ENCODE results near the gene SCARB1. TPM values are rescaled to one million over a fixed set of nuclear protein-coding genes. Genes with fewer than 3 reads are reported as not detected.
"Not testable (repeated sequence)": the region's sequence is repeated elsewhere in the genome, so short reads cannot be mapped to it uniquely, and the experiment has no call there.

Gene SCARB1
- 10 to 100 TPM in 11 of 12 donors, not detected in 1; 16.7 to 66.4 (median 22.4) TPM for polyA plus RNA-seq (ENCODE audit: insufficient read length in 12 of 12)
- long read RNA-seq, donor 1, transcript SCARB1-201 (13 exons, 2,611 nt), result major isoform, 20 of 72 reads
- long read RNA-seq, donor 1, partial matches to known transcripts, result 46 of 72 reads
- long read RNA-seq, donor 1, other reads (novel, unspliced or antisense), result 0 of 72 reads
- long read RNA-seq, donor 2, partial matches to known transcripts, result 13 of 20 reads
- long read RNA-seq, donor 2, other reads (novel, unspliced or antisense), result 0 of 20 reads
- long read RNA-seq, donor 3, partial matches to known transcripts, result 0 of 4 reads
- long read RNA-seq, donor 3, other reads (novel, unspliced or antisense), result 0 of 4 reads
- long read RNA-seq, donor 4, partial matches to known transcripts, result 0 of 4 reads
- long read RNA-seq, donor 4, other reads (novel, unspliced or antisense), result 0 of 4 reads
- long read RNA-seq, donor 5, transcript SCARB1-202 (12 exons, 3,329 nt), result major isoform, 6 of 15 reads
- long read RNA-seq, donor 5, transcript SCARB1-201 (13 exons, 2,611 nt), result major isoform, 6 of 15 reads
- long read RNA-seq, donor 5, partial matches to known transcripts, result 0 of 15 reads
- long read RNA-seq, donor 5, other reads (novel, unspliced or antisense), result 0 of 15 reads
- long read RNA-seq, donor 6, partial matches to known transcripts, result 0 of 5 reads
- long read RNA-seq, donor 6, other reads (novel, unspliced or antisense), result 0 of 5 reads
- long read RNA-seq, donor 7, partial matches to known transcripts, result 0 of 6 reads
- long read RNA-seq, donor 7, other reads (novel, unspliced or antisense), result 0 of 6 reads
- long read RNA-seq, donor 8, partial matches to known transcripts, result 0 of 4 reads
- long read RNA-seq, donor 8, other reads (novel, unspliced or antisense), result 0 of 4 reads
- long read RNA-seq, donor 9, partial matches to known transcripts, result 0 of 3 reads
- long read RNA-seq, donor 9, other reads (novel, unspliced or antisense), result 0 of 3 reads
- long read RNA-seq, donor 10, partial matches to known transcripts, result 0 of 4 reads
- long read RNA-seq, donor 10, other reads (novel, unspliced or antisense), result 0 of 4 reads
- long read RNA-seq, donor 11, partial matches to known transcripts, result 6 of 10 reads
- long read RNA-seq, donor 11, other reads (novel, unspliced or antisense), result 0 of 10 reads

- DNase-seq, result peak; percentile 68
Measured at GRCh38 chr12:124863416-124864325, at the start of gene SCARB1. Gene SCARB1 (minus strand): TSS chr12:124863864. CDS start chr12:124863720, 144 bp downstream.

- not testable (repeated sequence) for DNase-seq
Measured at GRCh38 chr12:124912529-124913287, 49.0 kb upstream of the SCARB1 start.

GRCh38 chr12:124911521-124911920, 47.9 kb upstream of the SCARB1 start:
- not testable (repeated sequence) for DNase-seq

GRCh38 chr12:124910561-124911478, 47.2 kb upstream of the SCARB1 start:
- DNase-seq, result no peak

- no peak for DNase-seq
Measured at GRCh38 chr12:124909831-124910560, 46.3 kb upstream of the SCARB1 start.

GRCh38 chr12:124906606-124907261, 43.1 kb upstream of the SCARB1 start:
- DNase-seq, result peak; percentile 95

GRCh38 chr12:124904306-124905098, 40.8 kb upstream of the SCARB1 start:
- DNase-seq, result peak; percentile 61

- DNase-seq, result no peak
Measured at GRCh38 chr12:124902916-124903315, 39.3 kb upstream of the SCARB1 start.

GRCh38 chr12:124901003-124901402, 37.3 kb upstream of the SCARB1 start:
- DNase-seq, result no peak

- DNase-seq, result not testable (repeated sequence)
Measured at GRCh38 chr12:124900345-124900795, 36.7 kb upstream of the SCARB1 start.

- no peak for DNase-seq
Measured at GRCh38 chr12:124898923-124899294, 35.2 kb upstream of the SCARB1 start.

- no peak for DNase-seq
Measured at GRCh38 chr12:124898200-124898922, 34.7 kb upstream of the SCARB1 start.

GRCh38 chr12:124896461-124896860, 32.8 kb upstream of the SCARB1 start:
- DNase-seq, result no peak

- no peak for DNase-seq
Measured at GRCh38 chr12:124893792-124894516, 30.3 kb upstream of the SCARB1 start.

GRCh38 chr12:124888260-124888659, 24.6 kb upstream of the SCARB1 start:
- DNase-seq, result peak; percentile 59

All from muscle of arm (tissue), 14 donors.